ENCODE data around the gene MGAT5B.

GRCh38 chr17:76872221-76872873 is 4.1 kb downstream of the MGAT5B start:
- no peak for TF ChIP-seq CTCF (IDR thresholded peaks at IDR 0.05)
- no peak for TF ChIP-seq EZH2 (IDR thresholded peaks at IDR 0.05)
